CD4-positive, alpha-beta memory T cell (primary cell): ENCODE results near the gene LPP. TPM values are rescaled to one million over a fixed set of nuclear protein-coding genes. Genes with fewer than 3 reads are reported as not detected.
"Not testable (repeated sequence)": the region's sequence is repeated elsewhere in the genome, so short reads cannot be mapped to it uniquely, and the experiment has no call there.

Experiments used
- CTCF ChIA-PET: fragments of 350-600 bp; sonication (Branson Sonifier 250); formaldehyde crosslinking; loops from one replicate; lab custom pipeline; 2021; ENCODE audit warnings: inconsistent platforms; ENCODE audit not compliant: partially characterized antibody; lab: Charles Lee
- POLR2A ChIA-PET: fragments of 350-600 bp; sonication (Branson Sonifier 250); formaldehyde crosslinking; loops from one replicate; lab custom pipeline; 2021; ENCODE audit not compliant: partially characterized antibody; lab: Charles Lee
- DNase-seq, 5 donors: peaks; one replicate each; pipeline versions ENCODE4 v3.0.0 to v3.0.0-alpha.2; 2020 to 2022; ENCODE audit warnings: mixed read lengths in 1 of 5
- H3K27ac ChIP-seq: one replicate; pipeline ENCODE4 v1.7.0; 2013; ENCODE audit warnings: low read depth, low read length
- H3K27me3 ChIP-seq: 2 replicates; pipeline ENCODE4 v1.7.0; 2013; ENCODE audit warnings: mild to moderate bottlenecking, low read length, moderate library complexity; ENCODE audit not compliant: insufficient read depth
- H3K36me3 ChIP-seq: 2 replicates; pipeline ENCODE4 v1.7.0; 2013; ENCODE audit warnings: mild to moderate bottlenecking, low read length, moderate library complexity; ENCODE audit not compliant: insufficient read depth
- H3K4me1 ChIP-seq: 2 replicates; pipeline ENCODE4 v1.7.0; 2013; ENCODE audit warnings: mild to moderate bottlenecking, low read length, moderate library complexity; ENCODE audit not compliant: insufficient read depth
- H3K4me3 ChIP-seq, 2 donors: one replicate each; pipeline ENCODE4 v1.7.0; 2013; ENCODE audit warnings: low read length in 2 of 2, mild to moderate bottlenecking in 1 of 2
- H3K9me3 ChIP-seq, 2 donors: one replicate each; pipeline ENCODE4 v1.7.0; 2013; ENCODE audit warnings: low read length in 2 of 2, control low read depth in 1 of 2; ENCODE audit not compliant: control insufficient read depth in 1 of 2
- H3K27ac Mint-ChIP-seq, 7 donors: one replicate each; pipeline ENCODE4 v1.8.0; 2020 to 2021; ENCODE audit warnings: mixed read lengths in 7 of 7, mild to moderate bottlenecking in 6 of 7, inconsistent platforms in 3 of 7, moderate library complexity in 3 of 7
- H3K27me3 Mint-ChIP-seq, 2 donors: one replicate each; pipeline ENCODE4 v1.8.0; 2020 to 2021; ENCODE audit warnings: mixed read lengths in 2 of 2
- H3K36me3 Mint-ChIP-seq, 2 donors: one replicate each; pipeline ENCODE4 v1.8.0; 2020 to 2021; ENCODE audit warnings: mixed read lengths in 2 of 2, inconsistent platforms in 1 of 2, mild to moderate bottlenecking in 1 of 2
- H3K4me1 Mint-ChIP-seq, 4 donors: one replicate each; pipeline ENCODE4 v1.8.0; 2020 to 2021; ENCODE audit warnings: mixed read lengths in 4 of 4, mild to moderate bottlenecking in 1 of 4
- H3K4me3 Mint-ChIP-seq, 8 donors: one replicate each; pipeline ENCODE4 v1.8.0; 2020 to 2021; ENCODE audit warnings: mixed read lengths in 8 of 8, mild to moderate bottlenecking in 7 of 8, moderate library complexity in 6 of 8, inconsistent platforms in 3 of 8
- H3K9me3 Mint-ChIP-seq, 8 donors: one replicate each; pipeline ENCODE4 v1.8.0; 2020 to 2021; ENCODE audit warnings: mixed read lengths in 8 of 8, mild to moderate bottlenecking in 5 of 8, inconsistent platforms in 3 of 8, moderate library complexity in 1 of 8
- intact Hi-C: fragments of 100-400 bp; cut with micrococcal nuclease; formaldehyde crosslinking; loops from one replicate; pipeline ENCODE4 v1.15.1; 2023
- polyA plus RNA-seq, 2 donors: library from polyadenylated mRNA; unstranded; fragments of 300-500 nt; fragmentation: Illumina TruSeq; gene quantifications; one replicate each; pipeline ENCODE4 v1.2.3, GENCODE V29; 2021
- total RNA-seq, 2 experiments: library from RNA; stranded (reverse); gene quantifications; one replicate each; pipeline ENCODE4 v1.2.3, GENCODE V29; 2021

Gene LPP
- total and polyA plus RNA-seq, 4 experiments from 2014 or later, result 10.4 to 27.2 (median 24.7) TPM

GRCh38 chr3:188613721-188614120, 459.8 kb downstream of the LPP start:
- H3K9me3 ChIP-seq, H3K9me3 Mint-ChIP-seq, H3K4me3 ChIP-seq, POLR2A ChIA-PET, H3K4me1 ChIP-seq, H3K27me3 Mint-ChIP-seq, H3K27ac Mint-ChIP-seq, intact Hi-C loops, DNase-seq, CTCF ChIA-PET, H3K4me1 Mint-ChIP-seq, H3K4me3 Mint-ChIP-seq, H3K36me3 ChIP-seq, H3K27ac ChIP-seq, H3K27me3 ChIP-seq: not testable (repeated sequence)
- H3K36me3 Mint-ChIP-seq, result peaks cover 25 to 43% of the 10 kb centered on the region in 2 donors

- Histone ChIP-seq H3K27ac (no peak overlapping the region), H3K4me1 (no peaks in the 10 kb centered on the region), H3K9me3 (no peaks in the 10 kb centered on the region), H3K27me3 (no peaks in the 10 kb centered on the region), H3K4me3 (no peak overlapping the region), H3K36me3 (no peaks in the 10 kb centered on the region)
- no peak for DNase-seq
- Mint-ChIP-seq H3K27ac (no peak overlapping the region), H3K4me1 (peaks cover 0 to 8% (median 5%) of the 10 kb centered on the region in 4 donors), H3K4me3 (no peak overlapping the region), H3K27me3 (no peaks in the 10 kb centered on the region), H3K36me3 (peaks cover 5 to 17% of the 10 kb centered on the region in 2 donors), H3K9me3 (no peaks in the 10 kb centered on the region)
- POLR2A ChIA-PET, result no interaction called here
- intact Hi-C loops, result no loop called here
- CTCF ChIA-PET, result no interaction called here
Measured at GRCh38 chr3:188617270-188617669, 463.3 kb downstream of the LPP start.

GRCh38 chr3:188617988-188618701, 464.2 kb downstream of the LPP start:
- no peak for DNase-seq
- peaks cover 0 to 8% (median 5%) of the 10 kb centered on the region in 4 donors for H3K4me1 Mint-ChIP-seq
- no peaks in the 10 kb centered on the region for H3K9me3 Mint-ChIP-seq
- intact Hi-C loops, result no loop called here
- ChIA-PET POLR2A (no interaction called here), CTCF (no interaction called here)
- H3K36me3 ChIP-seq, result no peaks in the 10 kb centered on the region
- H3K27ac ChIP-seq, result no peak overlapping the region
- no peak overlapping the region for H3K27ac Mint-ChIP-seq
- no peaks in the 10 kb centered on the region for H3K4me1 ChIP-seq
- H3K27me3 Mint-ChIP-seq, result no peaks in the 10 kb centered on the region
- H3K9me3 ChIP-seq, result no peaks in the 10 kb centered on the region
- no peak overlapping the region for H3K4me3 Mint-ChIP-seq
- no peak overlapping the region for H3K4me3 ChIP-seq
- H3K27me3 ChIP-seq, result no peaks in the 10 kb centered on the region
- peaks cover 5 to 14% of the 10 kb centered on the region in 2 donors for H3K36me3 Mint-ChIP-seq

- no peaks in the 10 kb centered on the region for H3K36me3 ChIP-seq
- peaks cover 3 to 7% (median 5%) of the 10 kb centered on the region in 4 donors for H3K4me1 Mint-ChIP-seq
- ChIA-PET POLR2A (interaction anchor here (0.6 kb wide), 1 partner anchor 582 kb away, joined by 3 read pairs; no protein-coding TSS in a partner anchor), CTCF (no interaction called here)
- no peaks in the 10 kb centered on the region for H3K27me3 ChIP-seq
- no peak overlapping the region for H3K27ac ChIP-seq
- no peak overlapping the region for H3K4me3 Mint-ChIP-seq
- H3K9me3 ChIP-seq, result no peaks in the 10 kb centered on the region
- H3K4me3 ChIP-seq, result no peak overlapping the region
- no peaks in the 10 kb centered on the region for H3K4me1 ChIP-seq
- peaks cover 3 to 11% of the 10 kb centered on the region in 2 donors for H3K36me3 Mint-ChIP-seq
- no peaks in the 10 kb centered on the region for H3K27me3 Mint-ChIP-seq
- no peak for DNase-seq
- no peak overlapping the region for H3K27ac Mint-ChIP-seq
- no peaks in the 10 kb centered on the region for H3K9me3 Mint-ChIP-seq
- intact Hi-C loops, result no loop called here
Measured at GRCh38 chr3:188620752-188621151, 466.8 kb downstream of the LPP start.

- intact Hi-C loops, result no loop called here
- no peak overlapping the region for H3K4me3 Mint-ChIP-seq
- H3K27ac Mint-ChIP-seq, result peak overlapping the region in 1 of 7 donors; percentile 66
Measured at GRCh38 chr3:188624384-188624783, 470.4 kb downstream of the LPP start.

GRCh38 chr3:188624828-188625227, 470.9 kb downstream of the LPP start:
- Mint-ChIP-seq H3K9me3 (peaks cover 0 to 12% (median 0%) of the 10 kb centered on the region in 8 donors), H3K27me3 (no peaks in the 10 kb centered on the region), H3K4me3 (no peak overlapping the region), H3K4me1 (peaks cover 3 to 6% (median 4%) of the 10 kb centered on the region in 4 donors), H3K27ac (peak overlapping the region in 1 of 7 donors; percentile 66), H3K36me3 (peaks cover 5 to 18% of the 10 kb centered on the region in 2 donors)
- Histone ChIP-seq H3K36me3 (no peaks in the 10 kb centered on the region), H3K9me3 (no peaks in the 10 kb centered on the region), H3K27ac (no peak overlapping the region), H3K4me3 (no peak overlapping the region), H3K4me1 (no peaks in the 10 kb centered on the region), H3K27me3 (no peaks in the 10 kb centered on the region)
- no peak for DNase-seq
- CTCF ChIA-PET, result no interaction called here
- POLR2A ChIA-PET, result no interaction called here
- intact Hi-C loops, result no loop called here

More at GRCh38 chr3:188624384-188624783, 470.4 kb downstream of the LPP start:
- Histone ChIP-seq H3K27ac (no peak overlapping the region), H3K36me3 (no peaks in the 10 kb centered on the region), H3K4me1 (no peaks in the 10 kb centered on the region), H3K4me3 (no peak overlapping the region), H3K27me3 (no peaks in the 10 kb centered on the region), H3K9me3 (no peaks in the 10 kb centered on the region)
- H3K9me3 Mint-ChIP-seq, result peaks cover 0 to 8% (median 0%) of the 10 kb centered on the region in 8 donors
- peaks cover 3 to 6% (median 4%) of the 10 kb centered on the region in 4 donors for H3K4me1 Mint-ChIP-seq
- CTCF ChIA-PET, result no interaction called here
- POLR2A ChIA-PET, result no interaction called here
- H3K27me3 Mint-ChIP-seq, result no peaks in the 10 kb centered on the region
- peaks cover 5 to 19% of the 10 kb centered on the region in 2 donors for H3K36me3 Mint-ChIP-seq
- no peak for DNase-seq

- ChIA-PET CTCF (no interaction called here), POLR2A (no interaction called here)
- peak overlapping the region in 1 of 7 donors; percentile 7 for H3K27ac Mint-ChIP-seq
- Histone ChIP-seq H3K36me3 (no peaks in the 10 kb centered on the region), H3K27ac (no peak overlapping the region), H3K4me3 (no peak overlapping the region), H3K27me3 (no peaks in the 10 kb centered on the region), H3K4me1 (no peaks in the 10 kb centered on the region), H3K9me3 (no peaks in the 10 kb centered on the region)
- no peak for DNase-seq
- intact Hi-C loops, result no loop called here
- H3K4me1 Mint-ChIP-seq, result peaks cover 0 to 6% (median 5%) of the 10 kb centered on the region in 4 donors
- peaks cover 5 to 25% of the 10 kb centered on the region in 2 donors for H3K36me3 Mint-ChIP-seq
- peaks cover 0 to 14% (median 0%) of the 10 kb centered on the region in 8 donors for H3K9me3 Mint-ChIP-seq
- no peaks in the 10 kb centered on the region for H3K27me3 Mint-ChIP-seq
- no peak overlapping the region for H3K4me3 Mint-ChIP-seq
Measured at GRCh38 chr3:188627652-188628051, 473.7 kb downstream of the LPP start.
